GM12878 (cell line): ENCODE measurements around the gene PCDHGC3. TPM values are rescaled to one million over a fixed set of nuclear protein-coding genes. Genes with fewer than 3 reads are reported as not detected.
A peak's percentile ranks its signal among the peaks of the same experiment; 100 is the strongest.

Experiments used
- CBFB ChIP-seq: IDR thresholded peaks from 2 replicates; pipeline ENCODE4 v1.6.1; 2016; ENCODE audit warnings: antibody characterized with exemption, low read depth
- CREB1 ChIP-seq: IDR thresholded peaks from 2 replicates; pipeline ENCODE4 v1.6.1; 2012; ENCODE audit warnings: low read depth, mild to moderate bottlenecking, inconsistent platforms
- EGR1 ChIP-seq, 2 experiments: IDR thresholded peaks; 1 replicate in 1 of 2; 2 replicates in 1 of 2; pipeline ENCODE4 v1.6.1; 2011 to 2012; ENCODE audit warnings: low read depth in 2 of 2, low read length in 2 of 2, borderline replicate concordance in 1 of 2, mild to moderate bottlenecking in 1 of 2, moderate library complexity in 1 of 2
- ESRRA ChIP-seq: IDR thresholded peaks from 2 replicates; pipeline ENCODE4 v1.6.1; 2012; ENCODE audit warnings: mild to moderate bottlenecking, low read length, improper control_type of control experiment
- HSF1 ChIP-seq: fragments of 150-350 bp; IDR thresholded peaks from 2 replicates; pipeline ENCODE4 v1.6.1; 2014; ENCODE audit warnings: mild to moderate bottlenecking, low read depth, low read length
- IKZF1 ChIP-seq: fragments of 450-650 bp; conservative IDR thresholded peaks from 2 replicates; pipeline ENCODE4 v1.6.1; 2017; ENCODE audit warnings: antibody characterized with exemption, mild to moderate bottlenecking
- IKZF2 ChIP-seq, 2 experiments: fragments of 450-650 bp; IDR thresholded peaks; 2 replicates each; pipeline ENCODE4 v1.6.1; 2017; ENCODE audit warnings: mild to moderate bottlenecking in 2 of 2, moderate library complexity in 2 of 2
- NBN ChIP-seq: fragments of 450-650 bp; IDR thresholded peaks from 2 replicates; pipeline ENCODE4 v1.6.1; 2016
- RAD51 ChIP-seq: fragments of 450-650 bp; IDR thresholded peaks from 2 replicates; pipeline ENCODE4 v1.6.1; 2016; ENCODE audit warnings: moderate library complexity, mild to moderate bottlenecking, inconsistent platforms
- SP1 ChIP-seq: IDR thresholded peaks from one replicate; pipeline ENCODE4 v1.6.1; 2011; ENCODE audit warnings: low read depth, low read length
- SPI1 ChIP-seq: IDR thresholded peaks from 2 replicates; pipeline ENCODE4 v1.6.1; 2011; ENCODE audit warnings: low read depth, mild to moderate bottlenecking, low read length, moderate library complexity, borderline replicate concordance; ENCODE audit not compliant: insufficient read depth
- TCF7 ChIP-seq: IDR thresholded peaks from 2 replicates; pipeline ENCODE4 v1.6.1; 2014; ENCODE audit warnings: antibody characterized with exemption, borderline replicate concordance
- YBX1 ChIP-seq: fragments of 450-650 bp; IDR thresholded peaks from 2 replicates; pipeline ENCODE4 v1.6.1; 2016; ENCODE audit warnings: antibody characterized with exemption
- ZSCAN29 ChIP-seq: fragments of 450-650 bp; IDR thresholded peaks from 2 replicates; pipeline ENCODE4 v1.6.1; 2017; ENCODE audit warnings: mild to moderate bottlenecking, moderate library complexity
- polyA plus RNA-seq, 11 experiments: library from polyadenylated mRNA; depleted of rRNA in 4 of 11; unstranded in 6 of 11; stranded (reverse) in 5 of 11; fragments of >200 nt; fragmentation: Nextera tagmentation in 4 of 11; fragmentation: Illumina TruSeq in 1 of 11; extraction: Ambion mirVana in 4 of 11; extraction: Trizol in 1 of 11; gene quantifications; 1 replicate in 1 of 11; 2 replicates in 10 of 11; pipeline versions ENCODE4 v1.2.1 to v1.2.3, GENCODE V29; 2011 to 2016; ENCODE audit warnings: inconsistent platforms in 2 of 11, missing spikeins in 2 of 11, low read depth in 1 of 11
- total RNA-seq, 4 experiments: library from RNA; depleted of rRNA in 3 of 4; stranded (reverse); fragments of >200 nt in 3 of 4; fragmentation: Illumina TruSeq in 1 of 4; extraction: Trizol in 1 of 4; gene quantifications; 2 replicates each; pipeline versions ENCODE4 v1.2.1 to v1.2.3, GENCODE V29; 2013 to 2021
- TF ChIP-seq, protein P1 (sequence below): fragments of 450-650 bp; formaldehyde crosslinking; IDR thresholded peaks from 2 replicates; pipeline ENCODE4 v1.4.0; 2020; ENCODE audit warnings: mild to moderate bottlenecking, moderate library complexity
- TF ChIP-seq, protein P2 (sequence below): fragments of 450-650 bp; IDR thresholded peaks from 2 replicates; pipeline ENCODE4 v1.6.1; 2016; ENCODE audit warnings: mild to moderate bottlenecking, moderate library complexity, borderline replicate concordance
- TF ChIP-seq, protein P3 (sequence below): IDR thresholded peaks from 2 replicates; pipeline ENCODE4 v1.6.1; 2012; ENCODE audit warnings: low read depth, low read length, improper control_type of control experiment
- TF ChIP-seq, protein P4 (sequence below): IDR thresholded peaks from 2 replicates; pipeline ENCODE4 v1.6.1; 2011; ENCODE audit warnings: low read depth, low read length, improper control_type of control experiment, borderline replicate concordance

The PCDHGC3 gene
- total and polyA plus RNA-seq, 10 of the 15 experiments (the other 5 are each of a cell fraction or from before 2014, with no cell fraction given) = 0.53 to 22.1 (median 12.0) TPM

DNA sequence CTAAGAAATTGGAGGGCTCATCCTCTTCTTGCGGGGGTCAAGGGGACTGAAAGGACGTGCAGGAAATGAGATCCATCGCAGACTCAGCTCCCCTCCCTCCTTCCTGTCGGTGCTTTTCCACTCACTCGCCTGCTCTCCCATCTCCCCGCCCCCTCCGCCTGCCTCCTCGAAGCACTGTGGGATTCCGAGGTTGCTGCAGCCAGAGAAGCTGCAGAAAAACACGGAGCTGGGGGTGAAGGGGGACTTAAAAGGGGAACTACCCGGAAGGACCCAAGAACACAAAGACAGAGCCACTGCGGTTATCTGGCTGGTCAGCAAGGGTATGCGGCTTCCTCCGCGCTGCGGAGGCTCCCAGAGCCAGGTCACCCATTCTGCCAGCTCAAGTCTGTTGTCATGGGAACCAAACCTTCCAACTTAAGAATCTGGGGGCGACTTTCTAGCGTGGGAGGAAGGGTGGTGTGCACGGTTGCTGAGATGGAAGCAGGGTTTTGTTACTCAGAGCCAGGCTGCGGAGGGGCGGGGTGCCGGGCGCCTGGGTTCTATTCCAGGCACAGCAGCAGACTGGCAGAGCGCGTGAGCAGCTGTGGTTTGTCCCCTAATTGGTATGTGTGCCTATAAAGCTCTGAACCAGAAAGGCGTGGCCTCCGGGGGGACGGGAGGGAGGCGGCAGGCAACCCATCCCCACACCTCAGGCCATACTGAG lies 38.0 kb downstream of the PCDHGC3 start (continued):
- peak; percentile 64; the same call in 1 of the 2 replicates for TF ChIP-seq IKZF1
- TF ChIP-seq, protein P1, sequence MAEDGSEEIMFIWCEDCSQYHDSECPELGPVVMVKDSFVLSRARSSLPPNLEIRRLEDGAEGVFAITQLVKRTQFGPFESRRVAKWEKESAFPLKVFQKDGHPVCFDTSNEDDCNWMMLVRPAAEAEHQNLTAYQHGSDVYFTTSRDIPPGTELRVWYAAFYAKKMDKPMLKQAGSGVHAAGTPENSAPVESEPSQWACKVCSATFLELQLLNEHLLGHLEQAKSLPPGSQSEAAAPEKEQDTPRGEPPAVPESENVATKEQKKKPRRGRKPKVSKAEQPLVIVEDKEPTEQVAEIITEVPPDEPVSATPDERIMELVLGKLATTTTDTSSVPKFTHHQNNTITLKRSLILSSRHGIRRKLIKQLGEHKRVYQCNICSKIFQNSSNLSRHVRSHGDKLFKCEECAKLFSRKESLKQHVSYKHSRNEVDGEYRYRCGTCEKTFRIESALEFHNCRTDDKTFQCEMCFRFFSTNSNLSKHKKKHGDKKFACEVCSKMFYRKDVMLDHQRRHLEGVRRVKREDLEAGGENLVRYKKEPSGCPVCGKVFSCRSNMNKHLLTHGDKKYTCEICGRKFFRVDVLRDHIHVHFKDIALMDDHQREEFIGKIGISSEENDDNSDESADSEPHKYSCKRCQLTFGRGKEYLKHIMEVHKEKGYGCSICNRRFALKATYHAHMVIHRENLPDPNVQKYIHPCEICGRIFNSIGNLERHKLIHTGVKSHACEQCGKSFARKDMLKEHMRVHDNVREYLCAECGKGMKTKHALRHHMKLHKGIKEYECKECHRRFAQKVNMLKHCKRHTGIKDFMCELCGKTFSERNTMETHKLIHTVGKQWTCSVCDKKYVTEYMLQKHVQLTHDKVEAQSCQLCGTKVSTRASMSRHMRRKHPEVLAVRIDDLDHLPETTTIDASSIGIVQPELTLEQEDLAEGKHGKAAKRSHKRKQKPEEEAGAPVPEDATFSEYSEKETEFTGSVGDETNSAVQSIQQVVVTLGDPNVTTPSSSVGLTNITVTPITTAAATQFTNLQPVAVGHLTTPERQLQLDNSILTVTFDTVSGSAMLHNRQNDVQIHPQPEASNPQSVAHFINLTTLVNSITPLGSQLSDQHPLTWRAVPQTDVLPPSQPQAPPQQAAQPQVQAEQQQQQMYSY (CRISPR knock-in tag) = no peak
- TF ChIP-seq, protein P2, sequence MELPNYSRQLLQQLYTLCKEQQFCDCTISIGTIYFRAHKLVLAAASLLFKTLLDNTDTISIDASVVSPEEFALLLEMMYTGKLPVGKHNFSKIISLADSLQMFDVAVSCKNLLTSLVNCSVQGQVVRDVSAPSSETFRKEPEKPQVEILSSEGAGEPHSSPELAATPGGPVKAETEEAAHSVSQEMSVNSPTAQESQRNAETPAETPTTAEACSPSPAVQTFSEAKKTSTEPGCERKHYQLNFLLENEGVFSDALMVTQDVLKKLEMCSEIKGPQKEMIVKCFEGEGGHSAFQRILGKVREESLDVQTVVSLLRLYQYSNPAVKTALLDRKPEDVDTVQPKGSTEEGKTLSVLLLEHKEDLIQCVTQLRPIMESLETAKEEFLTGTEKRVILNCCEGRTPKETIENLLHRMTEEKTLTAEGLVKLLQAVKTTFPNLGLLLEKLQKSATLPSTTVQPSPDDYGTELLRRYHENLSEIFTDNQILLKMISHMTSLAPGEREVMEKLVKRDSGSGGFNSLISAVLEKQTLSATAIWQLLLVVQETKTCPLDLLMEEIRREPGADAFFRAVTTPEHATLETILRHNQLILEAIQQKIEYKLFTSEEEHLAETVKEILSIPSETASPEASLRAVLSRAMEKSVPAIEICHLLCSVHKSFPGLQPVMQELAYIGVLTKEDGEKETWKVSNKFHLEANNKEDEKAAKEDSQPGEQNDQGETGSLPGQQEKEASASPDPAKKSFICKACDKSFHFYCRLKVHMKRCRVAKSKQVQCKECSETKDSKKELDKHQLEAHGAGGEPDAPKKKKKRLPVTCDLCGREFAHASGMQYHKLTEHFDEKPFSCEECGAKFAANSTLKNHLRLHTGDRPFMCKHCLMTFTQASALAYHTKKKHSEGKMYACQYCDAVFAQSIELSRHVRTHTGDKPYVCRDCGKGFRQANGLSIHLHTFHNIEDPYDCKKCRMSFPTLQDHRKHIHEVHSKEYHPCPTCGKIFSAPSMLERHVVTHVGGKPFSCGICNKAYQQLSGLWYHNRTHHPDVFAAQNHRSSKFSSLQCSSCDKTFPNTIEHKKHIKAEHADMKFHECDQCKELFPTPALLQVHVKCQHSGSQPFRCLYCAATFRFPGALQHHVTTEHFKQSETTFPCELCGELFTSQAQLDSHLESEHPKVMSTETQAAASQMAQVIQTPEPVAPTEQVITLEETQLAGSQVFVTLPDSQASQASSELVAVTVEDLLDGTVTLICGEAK = 0 out of 2 replicates have a peak, but pooled peaks have one; percentile 24
- peak; percentile 36 for TF ChIP-seq CBFB
- TF ChIP-seq TCF7 = no peak
- TF ChIP-seq ZSCAN29 = no peak
- no peak for TF ChIP-seq SP1
- TF ChIP-seq SPI1 = 0 out of 2 replicates have a peak, but pooled peaks have one; percentile 3
- TF ChIP-seq HSF1 = no peak
- TF ChIP-seq ESRRA = no peak
- peak; percentile 70 to 79 for TF ChIP-seq IKZF2 (IDR thresholded peaks at IDR 0.05)
- TF ChIP-seq NBN = 0 out of 2 replicates have a peak, but pooled peaks have one; percentile 46
- TF ChIP-seq, protein P3, sequence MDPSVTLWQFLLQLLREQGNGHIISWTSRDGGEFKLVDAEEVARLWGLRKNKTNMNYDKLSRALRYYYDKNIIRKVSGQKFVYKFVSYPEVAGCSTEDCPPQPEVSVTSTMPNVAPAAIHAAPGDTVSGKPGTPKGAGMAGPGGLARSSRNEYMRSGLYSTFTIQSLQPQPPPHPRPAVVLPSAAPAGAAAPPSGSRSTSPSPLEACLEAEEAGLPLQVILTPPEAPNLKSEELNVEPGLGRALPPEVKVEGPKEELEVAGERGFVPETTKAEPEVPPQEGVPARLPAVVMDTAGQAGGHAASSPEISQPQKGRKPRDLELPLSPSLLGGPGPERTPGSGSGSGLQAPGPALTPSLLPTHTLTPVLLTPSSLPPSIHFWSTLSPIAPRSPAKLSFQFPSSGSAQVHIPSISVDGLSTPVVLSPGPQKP = no peak
- TF ChIP-seq CREB1 = no peak
- no peak for TF ChIP-seq YBX1
- peak in 1 of 2 experiments; percentile 95; a peak in 2 of 3 replicates for TF ChIP-seq EGR1 (IDR thresholded peaks at IDR 0.05; ENCODE audit: borderline replicate concordance in 1 of 2, low read depth in 2 of 2, low read length in 2 of 2)
- TF ChIP-seq, protein P4, sequence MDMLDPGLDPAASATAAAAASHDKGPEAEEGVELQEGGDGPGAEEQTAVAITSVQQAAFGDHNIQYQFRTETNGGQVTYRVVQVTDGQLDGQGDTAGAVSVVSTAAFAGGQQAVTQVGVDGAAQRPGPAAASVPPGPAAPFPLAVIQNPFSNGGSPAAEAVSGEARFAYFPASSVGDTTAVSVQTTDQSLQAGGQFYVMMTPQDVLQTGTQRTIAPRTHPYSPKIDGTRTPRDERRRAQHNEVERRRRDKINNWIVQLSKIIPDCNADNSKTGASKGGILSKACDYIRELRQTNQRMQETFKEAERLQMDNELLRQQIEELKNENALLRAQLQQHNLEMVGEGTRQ = no peak
- no peak for TF ChIP-seq RAD51
